ENCODE measurements around the gene CDC37L1.
"Not testable (repeated sequence)": the region's sequence is repeated elsewhere in the genome, so short reads cannot be mapped to it uniquely, and the experiment has no call there.

The CDC37L1 gene

GRCh38 chr9:4679268-4680172, at the start of gene CDC37L1:
Gene CDC37L1, plus strand, starts transcription at chr9:4679569. Its CDS starts 199 bp downstream, at chr9:4679768.
- DNase-seq, result peak; percentile 85

DNA sequence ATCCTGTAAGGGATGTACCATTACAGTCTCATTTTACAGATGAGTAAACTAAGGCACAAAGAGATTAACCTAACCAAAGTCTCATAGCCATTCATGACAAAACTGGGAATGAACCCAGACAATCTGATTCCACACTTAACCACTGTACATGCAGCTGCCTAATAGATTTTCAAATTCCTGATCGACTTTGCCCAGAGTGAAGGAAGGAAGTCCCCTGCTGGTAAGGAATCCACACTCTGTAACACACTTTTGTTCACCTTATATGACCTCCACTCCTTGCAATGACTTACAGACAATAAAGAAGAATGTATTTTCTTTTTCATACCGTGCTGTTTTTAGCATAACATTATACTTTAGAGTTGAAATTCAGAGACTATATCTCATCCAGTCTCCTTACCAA, 48.5 kb upstream of the CDC37L1 start:
- no peak for DNase-seq

GRCh38 chr9:4638968-4639367, 40.4 kb upstream of the CDC37L1 start:
- no peak for DNase-seq

GRCh38 chr9:4639420-4639819, 39.9 kb upstream of the CDC37L1 start:
- no peak for DNase-seq

- no peak for DNase-seq
These were observed 39.3 kb upstream of the CDC37L1 start for GRCh38 chr9:4640027-4640426.

GRCh38 chr9:4642351-4642750, 37.0 kb upstream of the CDC37L1 start:
- DNase-seq, result no peak

- no peak for DNase-seq
These were observed 25.3 kb upstream of the CDC37L1 start for GRCh38 chr9:4654084-4654483.

- no peak for DNase-seq
These were observed 24.8 kb upstream of the CDC37L1 start for GRCh38 chr9:4654538-4654937.

DNA sequence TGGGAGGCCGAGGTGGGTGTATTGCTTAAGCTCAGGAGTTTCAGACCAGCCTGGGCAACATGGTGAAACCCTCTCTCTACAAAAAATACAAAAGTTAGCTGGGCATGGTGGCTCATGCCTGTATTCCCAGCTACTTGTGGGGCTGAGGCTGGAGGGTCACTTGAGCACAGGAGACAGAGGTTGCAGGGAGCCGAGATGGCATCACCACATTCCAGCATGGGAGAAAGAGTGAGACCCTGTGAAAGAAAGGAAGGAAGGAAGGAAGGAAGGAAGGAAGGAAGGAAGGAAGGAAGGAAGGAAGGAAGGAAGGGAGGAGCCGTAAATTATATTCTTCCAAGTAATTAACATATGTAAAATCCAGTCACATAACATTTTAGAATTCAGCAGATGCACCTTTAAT, 23.2 kb upstream of the CDC37L1 start:
- DNase-seq, result not testable (repeated sequence)

GRCh38 chr9:4656621-4657020, 22.7 kb upstream of the CDC37L1 start:
- no peak for DNase-seq

DNA sequence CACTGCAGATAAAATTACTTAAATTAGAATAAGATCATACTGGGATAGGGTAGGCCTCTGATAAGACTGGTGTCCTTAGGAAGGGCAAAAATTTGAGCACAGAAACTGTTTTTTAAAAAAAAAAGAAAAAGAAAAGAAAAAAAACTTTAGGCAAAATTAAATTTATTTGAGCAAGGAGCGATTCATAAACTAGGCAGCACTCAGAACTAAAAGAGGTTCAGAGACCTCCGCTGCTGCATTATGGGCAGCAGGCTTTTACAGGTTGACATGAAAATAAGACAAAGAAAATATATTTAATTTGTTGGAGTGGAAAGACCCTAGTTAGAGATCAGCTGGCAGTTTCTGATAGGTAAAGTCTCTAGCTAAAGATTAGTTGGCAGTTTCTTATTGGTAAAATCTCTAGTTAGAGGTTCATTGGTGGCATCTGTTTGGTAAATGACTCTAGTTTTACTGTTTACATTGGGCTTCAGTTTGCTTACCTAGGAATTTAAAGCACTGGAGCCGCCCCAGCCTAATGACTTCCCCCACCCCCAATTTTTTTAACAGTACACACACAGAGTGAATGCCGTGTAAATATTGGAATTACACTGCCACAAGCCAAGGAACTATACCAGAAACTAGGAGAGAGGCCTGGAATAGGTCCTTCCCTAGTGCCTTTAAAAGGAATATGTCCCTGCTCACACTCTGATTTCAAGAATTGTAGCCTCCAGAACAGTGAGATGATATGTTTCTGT, 21.8 kb upstream of the CDC37L1 start:
- no peak for DNase-seq

DNA sequence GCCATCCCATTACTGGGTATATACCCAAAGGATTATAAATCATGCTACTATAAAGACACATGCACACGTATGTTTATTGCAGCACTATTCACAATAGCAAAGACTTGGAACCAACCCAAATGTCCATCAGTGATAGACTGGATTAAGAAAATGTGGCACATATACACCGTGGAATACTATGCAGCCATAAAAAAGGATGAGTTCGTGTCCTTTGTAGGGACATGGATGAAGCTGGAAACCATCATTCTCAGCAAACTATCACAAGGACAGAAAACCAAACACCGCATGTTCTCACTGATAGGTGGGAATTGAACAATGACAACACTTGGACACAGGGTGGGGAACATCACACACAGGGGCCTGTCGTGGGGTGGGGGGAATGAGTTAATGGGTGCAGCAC, 18.7 kb upstream of the CDC37L1 start:
- not testable (repeated sequence) for DNase-seq

DNA sequence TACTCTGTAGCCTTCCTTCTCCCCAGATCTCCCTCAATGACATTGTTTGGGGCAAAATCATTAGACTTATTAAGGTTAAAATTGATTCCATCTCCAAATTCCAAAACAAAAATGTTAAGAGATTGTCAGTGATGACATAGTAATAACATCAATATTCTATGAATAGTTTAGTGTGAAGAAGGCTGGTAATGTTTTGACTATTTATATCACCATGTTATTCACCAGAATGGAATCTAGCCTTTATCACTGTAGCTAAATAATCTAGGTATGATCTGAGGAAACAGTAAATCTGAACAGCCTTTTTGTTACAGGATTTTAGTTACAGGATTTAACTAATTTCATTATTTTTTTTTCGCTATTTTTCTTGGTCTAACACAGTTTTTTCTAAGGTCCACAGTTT, 18.2 kb upstream of the CDC37L1 start:
- no peak for DNase-seq

DNA sequence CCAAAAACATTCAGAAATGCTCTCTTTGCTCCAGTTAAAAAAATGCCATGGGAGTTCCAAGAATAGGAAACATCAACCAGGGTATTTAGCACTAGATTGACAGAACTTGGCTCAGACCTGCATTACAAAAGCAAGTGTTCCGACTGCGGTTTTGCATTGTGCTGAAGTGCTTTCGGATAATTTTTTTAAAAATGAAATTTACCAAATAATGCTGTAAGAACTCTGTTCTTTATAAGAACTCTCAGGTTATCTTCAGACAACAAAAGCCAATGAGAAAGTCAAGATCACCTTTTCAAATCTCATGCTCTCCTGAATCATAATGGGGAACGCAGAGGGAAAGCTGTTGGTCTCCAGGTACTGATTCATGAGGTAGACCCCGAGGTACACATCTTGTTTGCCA, 17.8 kb upstream of the CDC37L1 start:
- no peak for DNase-seq

DNA sequence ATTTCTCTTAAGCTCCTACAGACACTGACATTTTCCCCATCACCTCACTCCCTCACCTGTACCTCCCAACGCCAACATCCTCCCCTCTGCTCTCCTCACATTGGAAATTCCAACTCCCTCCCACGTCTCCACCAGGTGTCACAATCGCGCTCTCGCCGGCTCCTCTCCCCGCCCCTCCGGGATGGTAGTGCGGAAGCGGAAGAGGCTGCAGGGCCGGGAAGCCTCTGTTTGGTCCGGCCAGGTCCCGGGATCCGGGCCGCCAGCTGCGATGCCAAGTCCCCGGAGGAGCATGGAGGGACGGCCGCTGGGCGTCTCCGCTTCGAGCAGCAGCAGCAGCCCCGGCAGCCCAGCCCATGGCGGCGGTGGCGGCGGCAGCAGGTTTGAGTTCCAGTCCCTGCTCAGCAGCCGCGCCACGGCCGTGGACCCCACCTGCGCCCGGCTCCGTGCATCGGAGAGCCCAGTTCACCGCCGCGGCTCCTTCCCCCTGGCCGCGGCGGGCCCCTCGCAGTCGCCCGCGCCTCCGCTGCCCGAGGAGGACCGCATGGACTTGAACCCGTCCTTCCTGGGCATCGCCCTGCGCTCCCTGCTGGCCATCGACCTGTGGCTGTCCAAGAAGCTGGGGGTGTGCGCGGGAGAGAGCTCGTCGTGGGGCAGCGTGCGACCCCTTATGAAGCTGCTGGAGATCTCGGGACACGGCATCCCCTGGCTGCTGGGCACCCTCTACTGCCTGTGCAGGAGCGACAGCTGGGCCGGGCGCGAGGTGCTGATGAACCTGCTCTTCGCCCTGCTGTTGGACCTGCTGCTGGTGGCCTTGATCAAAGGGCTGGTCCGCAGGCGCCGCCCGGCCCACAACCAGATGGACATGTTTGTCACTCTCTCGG, 17.0 kb upstream of the CDC37L1 start, which contains the start of gene PLPP6:
PLPP6 (plus strand) TSS at position 187 of the 881 bp plus-strand sequence; CDS start at position 269, 82 bp downstream.
- peak; percentile 61 for DNase-seq

DNA sequence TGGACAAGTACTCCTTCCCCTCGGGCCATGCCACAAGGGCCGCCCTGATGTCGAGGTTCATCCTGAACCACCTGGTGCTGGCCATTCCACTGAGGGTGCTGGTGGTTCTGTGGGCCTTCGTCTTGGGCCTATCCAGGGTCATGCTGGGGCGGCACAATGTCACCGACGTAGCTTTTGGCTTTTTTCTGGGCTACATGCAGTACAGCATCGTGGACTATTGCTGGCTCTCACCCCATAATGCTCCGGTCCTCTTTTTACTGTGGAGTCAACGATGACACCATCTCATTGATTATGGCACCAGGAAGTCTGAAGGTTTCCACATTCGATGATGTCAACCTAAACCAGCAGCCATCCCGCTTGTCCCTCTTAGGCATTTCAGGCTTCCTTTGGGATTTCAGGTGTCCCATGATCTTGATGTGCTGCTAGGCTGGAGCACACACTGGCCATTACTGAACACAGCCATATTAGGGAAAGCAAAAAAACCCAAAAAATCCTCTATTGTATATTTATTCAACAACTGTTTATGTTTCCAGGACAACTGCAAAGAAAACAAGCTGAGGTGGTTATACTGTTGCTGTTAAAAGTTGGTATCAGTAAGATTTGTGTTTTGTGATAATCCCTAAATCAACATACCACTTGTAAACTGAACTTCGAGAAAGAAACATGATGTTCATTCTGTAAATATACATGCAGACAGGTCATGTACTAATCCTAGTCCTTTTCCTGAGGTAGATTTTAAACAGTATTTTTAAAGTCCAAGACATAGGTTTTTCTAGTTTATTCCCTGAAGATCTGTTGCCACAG, 16.2 kb upstream of the CDC37L1 start:
- no peak for DNase-seq

DNA sequence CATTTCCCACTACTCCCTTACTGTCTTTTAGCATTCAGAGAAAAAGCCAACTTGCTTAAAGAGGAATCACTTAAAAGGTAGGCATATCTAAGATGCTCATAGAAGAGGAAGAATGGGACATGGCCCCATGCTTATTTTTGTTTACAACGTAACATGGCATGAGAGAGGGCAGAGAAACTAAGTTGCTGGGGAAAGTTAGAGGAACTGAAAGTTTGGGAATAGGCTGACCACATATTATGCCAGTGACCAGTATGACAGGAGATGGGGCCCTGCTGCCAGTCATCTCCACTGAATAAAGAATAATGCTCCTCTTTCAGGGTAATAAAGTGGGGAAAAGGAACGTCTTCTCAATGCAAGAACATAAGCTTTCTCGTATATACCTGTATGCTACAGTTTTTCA, 15.4 kb upstream of the CDC37L1 start:
- no peak for DNase-seq

- DNase-seq, result no peak
These were observed 14.0 kb upstream of the CDC37L1 start for GRCh38 chr9:4665357-4665756.

GRCh38 chr9:4666042-4666699, 13.2 kb upstream of the CDC37L1 start, which contains the start of gene SPATA6L:
Gene SPATA6L, minus strand, starts transcription at chr9:4666480. Its CDS starts 230 bp downstream, at chr9:4666250.
- DNase-seq, result no peak

GRCh38 chr9:4667681-4668080, 11.7 kb upstream of the CDC37L1 start:
- no peak for DNase-seq

DNA sequence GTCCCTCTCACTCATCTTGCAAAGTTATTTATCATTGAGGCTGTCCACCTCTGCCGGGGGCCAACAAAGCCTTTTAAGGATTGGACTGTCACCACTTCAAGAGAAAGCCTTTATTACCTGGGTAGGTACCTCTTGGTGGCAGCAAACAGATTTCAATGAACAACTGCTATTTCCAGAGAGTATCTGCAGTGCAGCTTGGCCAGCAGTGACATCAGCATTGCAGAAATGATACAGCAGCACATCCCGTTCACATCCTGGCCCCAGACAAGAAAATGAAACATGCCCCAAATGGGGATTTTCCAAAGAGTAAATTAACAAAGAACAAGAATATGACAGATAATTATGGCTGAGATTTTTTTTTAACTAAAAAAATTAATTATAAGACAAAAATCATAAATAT, 10.8 kb upstream of the CDC37L1 start:
- no peak for DNase-seq
